ENCODE measurements around the gene ZFP36L2. TPM values are rescaled to one million over a fixed set of nuclear protein-coding genes. Genes with fewer than 3 reads are reported as not detected.
A peak's percentile ranks its signal among the peaks of the same experiment; 100 is the strongest.

ZFP36L2 gene
- total RNA-seq, 1 experiment from 2014 or later, result 105 TPM

DNA sequence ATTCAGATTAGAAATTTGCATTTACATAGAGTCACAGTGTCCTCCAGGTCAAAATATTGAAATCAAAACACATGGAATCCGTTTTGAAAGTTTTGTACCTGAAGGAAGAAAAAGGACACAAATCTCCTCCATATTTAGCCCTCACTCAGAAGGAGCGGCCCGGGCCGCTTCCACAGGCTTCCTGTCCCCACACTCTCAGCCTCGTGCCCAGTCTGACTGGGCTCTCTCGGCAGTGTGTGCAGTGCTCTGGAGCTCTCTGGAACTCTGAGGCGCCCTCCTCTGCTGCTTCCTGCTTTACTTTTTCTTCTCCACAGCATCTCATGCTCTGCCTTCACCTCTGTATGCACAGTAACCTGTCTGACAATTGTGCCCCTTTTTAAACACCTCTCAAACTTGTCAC lies 22.2 kb upstream of the ZFP36L2 start:
- no peaks in the 10 kb centered on the region for H3K79me1 ChIP-seq (ENCODE audit: insufficient read depth, low read depth, low read length, poor library complexity, severe bottlenecking)
- no peak overlapping the region for H4K91ac ChIP-seq (ENCODE audit: insufficient read length, low read depth, low read length)
- H3K23ac ChIP-seq (ENCODE audit: insufficient read length, low read depth, low read length), result no peak overlapping the region
- TF ChIP-seq, protein P1, sequence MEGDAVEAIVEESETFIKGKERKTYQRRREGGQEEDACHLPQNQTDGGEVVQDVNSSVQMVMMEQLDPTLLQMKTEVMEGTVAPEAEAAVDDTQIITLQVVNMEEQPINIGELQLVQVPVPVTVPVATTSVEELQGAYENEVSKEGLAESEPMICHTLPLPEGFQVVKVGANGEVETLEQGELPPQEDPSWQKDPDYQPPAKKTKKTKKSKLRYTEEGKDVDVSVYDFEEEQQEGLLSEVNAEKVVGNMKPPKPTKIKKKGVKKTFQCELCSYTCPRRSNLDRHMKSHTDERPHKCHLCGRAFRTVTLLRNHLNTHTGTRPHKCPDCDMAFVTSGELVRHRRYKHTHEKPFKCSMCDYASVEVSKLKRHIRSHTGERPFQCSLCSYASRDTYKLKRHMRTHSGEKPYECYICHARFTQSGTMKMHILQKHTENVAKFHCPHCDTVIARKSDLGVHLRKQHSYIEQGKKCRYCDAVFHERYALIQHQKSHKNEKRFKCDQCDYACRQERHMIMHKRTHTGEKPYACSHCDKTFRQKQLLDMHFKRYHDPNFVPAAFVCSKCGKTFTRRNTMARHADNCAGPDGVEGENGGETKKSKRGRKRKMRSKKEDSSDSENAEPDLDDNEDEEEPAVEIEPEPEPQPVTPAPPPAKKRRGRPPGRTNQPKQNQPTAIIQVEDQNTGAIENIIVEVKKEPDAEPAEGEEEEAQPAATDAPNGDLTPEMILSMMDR (conservative IDR thresholded peaks at IDR 0.05), result no peak
- H3K27ac ChIP-seq (ENCODE audit: insufficient read length, low read depth, low read length), result no peak overlapping the region
- no CpG with 5 or more reads among the region's 7 CpGs for WGBS (ENCODE audit: extremely low coverage, insufficient read length, low lambda C conversion rate)
- H3K18ac ChIP-seq (ENCODE audit: insufficient read length, low read depth, low read length), result no peak overlapping the region
- H3K9me3 ChIP-seq (ENCODE audit: control insufficient read depth, low read depth, low read length), result no peaks in the 10 kb centered on the region
- H3K4ac ChIP-seq (ENCODE audit: low read depth, low read length), result no peak overlapping the region
- DNase-seq, result no peak
- no peaks in the 10 kb centered on the region for H3K27me3 ChIP-seq (ENCODE audit: insufficient read depth, low read length)
- H2BK15ac ChIP-seq (ENCODE audit: low read depth, low read length), result no peak overlapping the region
- no peak overlapping the region for H2AFZ ChIP-seq (ENCODE audit: low read length)
- Mint-ChIP-seq H3K4me1 (peaks cover 12 to 14% of the 10 kb centered on the region in 2 experiments), H3K27me3 (ENCODE audit: low read depth) (no peaks in the 10 kb centered on the region), H3K36me3 (ENCODE audit: insufficient read depth in 1 of 3, low read depth in 3 of 3) (no peaks in the 10 kb centered on the region; a peak in 1 of 7 replicates), H3K4me3 (no peak overlapping the region), H3K27ac (peak overlapping the region in 1 of 3 experiments; percentile 58; a peak in 3 of 7 replicates), H3K9me3 (no peaks in the 10 kb centered on the region)
- no peaks in the 10 kb centered on the region for H4K20me1 ChIP-seq (ENCODE audit: control insufficient read depth, insufficient read depth, insufficient read length)
- H3K4me2 ChIP-seq (ENCODE audit: insufficient read depth, insufficient read length, low read length), result no peak overlapping the region
- no peak overlapping the region for H4K5ac ChIP-seq (ENCODE audit: insufficient read length, low read depth, low read length)
- no peaks in the 10 kb centered on the region for H3K79me2 ChIP-seq (ENCODE audit: insufficient read depth, low read length)
- no peak overlapping the region for H2BK5ac ChIP-seq (ENCODE audit: insufficient read length, low read length)
- H2BK12ac ChIP-seq (ENCODE audit: insufficient read length, low read depth, low read length), result no peak overlapping the region
- no peak overlapping the region for H3K56ac ChIP-seq (ENCODE audit: insufficient read length, low read depth, low read length)
- H3K23me2 ChIP-seq (ENCODE audit: insufficient read length, low read depth, low read length, poor library complexity, severe bottlenecking), result no peaks in the 10 kb centered on the region
- H3K4me1 ChIP-seq (ENCODE audit: insufficient read depth, low read length), result peaks cover 3% of the 10 kb centered on the region; the same call in 1 of the 2 replicates
- H3T11ph ChIP-seq (ENCODE audit: low read length), result no peak overlapping the region
- H4K8ac ChIP-seq (replicated peaks; ENCODE audit: insufficient read length, low read depth, low read length), result no peak overlapping the region
- no peak overlapping the region for H3K9ac ChIP-seq (ENCODE audit: extremely low read depth, insufficient read length, low read length)
- no peak overlapping the region for H2BK120ac ChIP-seq (ENCODE audit: low read depth, low read length, poor library complexity, severe bottlenecking)
- no peak overlapping the region for H2BK20ac ChIP-seq (ENCODE audit: low read depth, low read length, poor library complexity, severe bottlenecking)
- no peak overlapping the region for H3K14ac ChIP-seq (ENCODE audit: insufficient read depth, low read length)
- H2AK5ac ChIP-seq (ENCODE audit: insufficient read length, low read length), result no peak overlapping the region
